ENCODE data around the gene CXADR. TPM values are rescaled to one million over a fixed set of nuclear protein-coding genes. Genes with fewer than 3 reads are reported as not detected.
"Not testable (repeated sequence)": the region's sequence is repeated elsewhere in the genome, so short reads cannot be mapped to it uniquely, and the experiment has no call there.

The CXADR gene
- total RNA-seq, 1 experiment from 2014 or later = 21.7 TPM

DNA sequence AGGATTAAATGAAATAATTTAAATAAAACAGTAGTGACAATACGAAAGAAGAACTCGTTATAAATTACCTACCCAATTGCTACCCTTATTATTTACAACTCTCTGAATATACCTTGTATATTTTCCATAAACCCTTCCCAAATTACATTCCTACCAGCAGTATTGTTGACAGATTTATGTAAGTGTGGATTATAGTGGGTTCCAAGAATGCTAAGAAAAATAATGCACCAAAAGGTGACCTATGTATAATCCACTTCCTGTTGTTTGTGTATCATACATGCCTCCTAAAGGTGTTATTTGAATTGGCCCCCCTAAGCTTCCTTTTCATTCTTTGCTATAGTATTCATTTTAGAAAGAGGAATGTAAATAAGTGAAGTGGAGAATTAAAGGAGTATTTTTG, 33.2 kb upstream of the CXADR start:
- H4K20me1 ChIP-seq (ENCODE audit: insufficient read depth) = no peaks in the 10 kb centered on the region
- POLR2A ChIA-PET (ENCODE audit: unreplicated experiment) = no interaction called here
- intact Hi-C loops (cut with micrococcal nuclease; ENCODE audit: unreplicated experiment) = no loop called here
- H3K9me2 ChIP-seq (ENCODE audit: insufficient read depth) = no peaks in the 10 kb centered on the region
- H3K79me2 ChIP-seq (ENCODE audit: low read depth) = no peaks in the 10 kb centered on the region
- H3K4me1 ChIP-seq (replicated peaks; ENCODE audit: insufficient read depth) = no peaks in the 10 kb centered on the region
- TF ChIP-seq EZH2 (IDR thresholded peaks at IDR 0.05; ENCODE audit: low read depth) = no peak
- TF ChIP-seq, protein P1, sequence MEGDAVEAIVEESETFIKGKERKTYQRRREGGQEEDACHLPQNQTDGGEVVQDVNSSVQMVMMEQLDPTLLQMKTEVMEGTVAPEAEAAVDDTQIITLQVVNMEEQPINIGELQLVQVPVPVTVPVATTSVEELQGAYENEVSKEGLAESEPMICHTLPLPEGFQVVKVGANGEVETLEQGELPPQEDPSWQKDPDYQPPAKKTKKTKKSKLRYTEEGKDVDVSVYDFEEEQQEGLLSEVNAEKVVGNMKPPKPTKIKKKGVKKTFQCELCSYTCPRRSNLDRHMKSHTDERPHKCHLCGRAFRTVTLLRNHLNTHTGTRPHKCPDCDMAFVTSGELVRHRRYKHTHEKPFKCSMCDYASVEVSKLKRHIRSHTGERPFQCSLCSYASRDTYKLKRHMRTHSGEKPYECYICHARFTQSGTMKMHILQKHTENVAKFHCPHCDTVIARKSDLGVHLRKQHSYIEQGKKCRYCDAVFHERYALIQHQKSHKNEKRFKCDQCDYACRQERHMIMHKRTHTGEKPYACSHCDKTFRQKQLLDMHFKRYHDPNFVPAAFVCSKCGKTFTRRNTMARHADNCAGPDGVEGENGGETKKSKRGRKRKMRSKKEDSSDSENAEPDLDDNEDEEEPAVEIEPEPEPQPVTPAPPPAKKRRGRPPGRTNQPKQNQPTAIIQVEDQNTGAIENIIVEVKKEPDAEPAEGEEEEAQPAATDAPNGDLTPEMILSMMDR (conservative IDR thresholded peaks at IDR 0.05) = no peak
- DNase-seq = no peak
- no peaks in the 10 kb centered on the region; the same call in 1 of the 2 replicates for H3F3A ChIP-seq (ENCODE audit: insufficient read depth, low read depth)
- CTCF ChIA-PET = no interaction called here
- no peak overlapping the region for H2AFZ ChIP-seq
- BruUV-seq (replicated peaks) = no TSS peak
- H3K36me3 ChIP-seq (ENCODE audit: low read depth) = no peaks in the 10 kb centered on the region
- H3K4me2 ChIP-seq = no peak overlapping the region
- no peaks in the 10 kb centered on the region for H3K27me3 ChIP-seq (ENCODE audit: insufficient read depth, low read depth)
- no peaks in the 10 kb centered on the region for H3K9me3 ChIP-seq (ENCODE audit: insufficient read depth, low read depth)
- H3K4me3 ChIP-seq = no peak overlapping the region
- H3K27ac ChIP-seq = no peak overlapping the region

DNA sequence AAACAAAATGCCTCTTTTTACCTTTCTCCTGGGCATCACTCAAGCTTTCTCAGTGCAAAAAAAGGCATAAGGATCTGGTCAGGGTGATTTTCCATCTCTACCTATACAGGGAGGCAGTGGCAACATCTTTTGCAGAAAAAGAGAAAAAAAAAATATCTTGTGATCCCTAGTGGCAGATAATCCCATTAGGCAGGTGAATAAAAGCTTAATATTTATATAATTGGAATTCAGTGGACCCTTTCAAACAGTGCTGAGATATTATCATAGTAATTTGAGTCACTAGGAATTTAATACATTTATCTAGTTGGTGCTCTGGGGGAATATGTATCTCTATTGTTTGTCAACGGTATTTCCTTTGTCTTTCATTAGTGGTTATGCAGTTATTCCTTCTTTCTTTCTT, 29.9 kb upstream of the CXADR start:
- no peaks in the 10 kb centered on the region for H3K36me3 ChIP-seq (ENCODE audit: low read depth)
- no peak for DNase-seq
- H2AFZ ChIP-seq = no peak overlapping the region
- intact Hi-C loops (cut with micrococcal nuclease; ENCODE audit: unreplicated experiment) = no loop called here
- H3K9me2 ChIP-seq (ENCODE audit: insufficient read depth) = no peaks in the 10 kb centered on the region
- no peaks in the 10 kb centered on the region for H3K79me2 ChIP-seq (ENCODE audit: low read depth)
- BruUV-seq (replicated peaks) = no TSS peak
- H3K4me2 ChIP-seq = no peak overlapping the region
- no peak overlapping the region for H3K4me3 ChIP-seq
- no peaks in the 10 kb centered on the region for H3K4me1 ChIP-seq (replicated peaks; ENCODE audit: insufficient read depth)
- ChIA-PET CTCF (no interaction called here), POLR2A (ENCODE audit: unreplicated experiment) (no interaction called here)
- no peak overlapping the region for H3K27ac ChIP-seq
- no peaks in the 10 kb centered on the region for H3K9me3 ChIP-seq (ENCODE audit: insufficient read depth, low read depth)
- TF ChIP-seq EZH2 (IDR thresholded peaks at IDR 0.05; ENCODE audit: low read depth) = no peak
- TF ChIP-seq, protein P1 (conservative IDR thresholded peaks at IDR 0.05) = no peak
- H4K20me1 ChIP-seq (ENCODE audit: insufficient read depth) = no peaks in the 10 kb centered on the region
- no peaks in the 10 kb centered on the region for H3K27me3 ChIP-seq (ENCODE audit: insufficient read depth, low read depth)
- H3F3A ChIP-seq (ENCODE audit: insufficient read depth, low read depth) = no peaks in the 10 kb centered on the region

DNA sequence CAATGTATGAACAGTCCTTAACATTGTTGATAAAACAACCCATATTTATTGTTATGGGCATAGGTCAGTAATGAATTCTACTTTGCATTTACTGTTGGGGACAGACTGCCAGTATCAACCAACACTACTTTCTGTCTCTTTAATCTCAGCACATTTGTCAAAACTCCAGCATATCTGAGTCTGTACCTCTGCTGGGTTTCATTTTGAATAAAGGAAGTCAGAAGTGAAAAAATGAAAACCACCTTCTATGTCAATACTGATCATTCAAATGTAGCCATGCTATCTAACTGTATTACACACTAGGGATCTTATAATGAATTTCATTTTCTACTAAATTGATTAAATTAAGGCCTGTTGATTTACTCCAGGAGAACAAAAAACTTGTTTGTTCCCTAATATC, 24.2 kb upstream of the CXADR start:
- ChIA-PET POLR2A (ENCODE audit: unreplicated experiment) (no interaction called here), CTCF (no interaction called here)
- peaks cover 8% of the 10 kb centered on the region for H3F3A ChIP-seq (ENCODE audit: insufficient read depth, low read depth)
- DNase-seq = no peak
- H3K4me3 ChIP-seq = no peak overlapping the region
- H3K79me2 ChIP-seq (ENCODE audit: low read depth) = no peaks in the 10 kb centered on the region
- H3K4me1 ChIP-seq (replicated peaks; ENCODE audit: insufficient read depth) = peaks cover 23% of the 10 kb centered on the region
- no peak overlapping the region for H3K27ac ChIP-seq
- no peaks in the 10 kb centered on the region for H3K36me3 ChIP-seq (ENCODE audit: low read depth)
- H3K27me3 ChIP-seq (ENCODE audit: insufficient read depth, low read depth) = no peaks in the 10 kb centered on the region
- H3K9me2 ChIP-seq (ENCODE audit: insufficient read depth) = no peaks in the 10 kb centered on the region
- TF ChIP-seq, protein P1 (conservative IDR thresholded peaks at IDR 0.05) = no peak
- TF ChIP-seq EZH2 (IDR thresholded peaks at IDR 0.05; ENCODE audit: low read depth) = no peak
- no peaks in the 10 kb centered on the region for H4K20me1 ChIP-seq (ENCODE audit: insufficient read depth)
- H2AFZ ChIP-seq = no peak overlapping the region
- intact Hi-C loops (cut with micrococcal nuclease; ENCODE audit: unreplicated experiment) = no loop called here
- no peaks in the 10 kb centered on the region for H3K9me3 ChIP-seq (ENCODE audit: insufficient read depth, low read depth)
- no TSS peak for BruUV-seq (replicated peaks)
- no peak overlapping the region for H3K4me2 ChIP-seq

DNA sequence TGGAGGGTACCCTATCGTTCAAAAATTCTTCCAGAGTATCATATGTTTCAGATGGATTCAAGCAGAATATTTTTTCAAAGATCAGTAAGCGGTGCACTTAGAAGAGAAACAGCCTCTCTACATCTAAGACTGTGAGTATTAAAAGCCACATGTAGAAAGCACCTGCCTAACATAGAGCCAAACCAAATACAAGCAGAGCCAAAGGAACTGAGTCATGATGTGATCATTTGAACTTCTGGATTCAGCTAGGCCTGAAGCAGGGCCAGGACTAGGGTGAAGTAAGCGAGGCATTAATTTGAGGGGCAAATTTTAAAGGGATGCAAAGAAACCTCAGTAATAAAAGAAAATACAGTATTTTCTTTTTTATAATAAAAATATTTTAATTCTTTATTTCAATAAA, 23.3 kb upstream of the CXADR start:
- intact Hi-C loops (cut with micrococcal nuclease; ENCODE audit: unreplicated experiment); H3K27me3 ChIP-seq (ENCODE audit: insufficient read depth, low read depth); H4K20me1 ChIP-seq (ENCODE audit: insufficient read depth); H3K27ac ChIP-seq; POLR2A ChIA-PET (ENCODE audit: unreplicated experiment); H3K4me3 ChIP-seq; CTCF ChIA-PET; BruUV-seq (replicated peaks); H2AFZ ChIP-seq; H3F3A ChIP-seq (ENCODE audit: insufficient read depth, low read depth); H3K9me2 ChIP-seq (ENCODE audit: insufficient read depth); H3K36me3 ChIP-seq (ENCODE audit: low read depth); H3K9me3 ChIP-seq (ENCODE audit: insufficient read depth, low read depth); H3K79me2 ChIP-seq (ENCODE audit: low read depth): not testable (repeated sequence)
- Histone ChIP-seq H3K4me2 (0 out of 2 replicates have a peak overlapping the region, but pooled peaks have one; percentile 21), H3K4me1 (replicated peaks; ENCODE audit: insufficient read depth) (peaks cover 23% of the 10 kb centered on the region)
- DNase-seq = peak in 1 of 2 experiments; percentile 45

All from PC-9 (cell line).